GM19328 (cell line): ENCODE data around the gene SDHD.
A peak's percentile ranks its signal among the peaks of the same experiment; 100 is the strongest.
"Not testable (repeated sequence)": the region's sequence is repeated elsewhere in the genome, so short reads cannot be mapped to it uniquely, and the experiment has no call there.

Source experiments
- ATAC-seq: cut with Tn5 transposase; IDR thresholded peaks from one replicate; pipeline ENCODE4 v1.9.1; 2021; ENCODE audit warnings: mild to moderate bottlenecking, moderate library complexity; ENCODE audit not compliant: unreplicated experiment

SDHD gene

DNA sequence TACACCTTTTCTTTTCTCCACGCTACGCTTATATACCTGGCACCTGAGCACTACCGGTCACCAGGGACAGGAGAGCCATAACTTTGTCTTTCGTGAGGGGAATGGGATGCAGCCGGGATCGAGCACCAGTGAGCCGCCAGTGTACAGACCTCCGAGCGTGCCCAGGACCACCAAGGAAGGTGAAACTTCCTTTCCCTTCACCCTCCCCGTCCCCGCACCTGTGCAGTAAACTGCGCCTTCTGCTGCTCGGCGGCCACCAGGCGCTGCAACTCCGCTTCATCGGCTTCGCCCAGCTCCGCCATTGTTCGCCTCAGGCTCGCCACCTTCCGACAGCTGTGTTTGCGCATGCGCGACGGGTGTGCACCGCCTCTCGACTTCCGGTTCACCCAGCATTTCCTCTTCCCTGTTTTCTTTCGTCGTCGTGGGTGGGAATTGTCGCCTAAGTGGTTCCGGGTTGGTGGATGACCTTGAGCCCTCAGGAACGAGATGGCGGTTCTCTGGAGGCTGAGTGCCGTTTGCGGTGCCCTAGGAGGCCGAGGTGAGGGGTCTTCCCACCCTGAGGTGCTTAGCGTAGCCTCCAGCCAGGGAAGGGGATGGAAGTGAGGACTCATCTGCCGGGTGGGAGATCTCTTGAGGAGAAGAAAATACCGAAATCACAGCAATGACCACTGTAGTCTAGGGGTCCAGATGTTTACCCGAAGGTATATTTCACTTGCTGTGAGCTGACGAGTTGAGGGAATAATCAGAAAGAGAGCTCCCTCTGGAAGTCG, at the start of gene SDHD, which contains the start of gene TIMM8B:
Gene SDHD, plus strand, starts transcription at position 452 of the 770 bp plus-strand sequence. Its CDS starts 35 bp downstream, at position 487.
Gene TIMM8B, minus strand, starts transcription at position 335 of the 770 bp plus-strand sequence. Its CDS starts 33 bp downstream, at position 302.
- peak; percentile 85 for ATAC-seq

DNA sequence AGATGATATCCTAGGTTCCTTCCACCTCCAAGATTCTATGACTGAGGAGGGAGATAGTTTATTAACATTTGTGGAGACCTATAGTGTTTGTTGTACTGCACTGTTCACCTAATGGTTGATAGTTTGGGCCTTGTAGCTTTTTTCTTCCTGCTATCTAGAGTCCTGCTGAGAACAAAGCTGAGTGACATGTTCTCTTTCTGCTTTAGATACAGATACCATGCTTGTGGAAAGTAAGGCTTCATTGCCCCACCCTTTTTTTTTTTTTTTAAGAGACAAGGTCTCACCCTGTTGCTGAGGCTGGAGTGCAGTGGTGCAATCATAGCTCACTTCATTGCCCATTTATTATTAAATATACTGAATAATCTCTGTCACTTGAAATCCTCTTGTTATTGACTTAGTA, 49.1 kb upstream of the SDHD start:
- no peak for ATAC-seq

DNA sequence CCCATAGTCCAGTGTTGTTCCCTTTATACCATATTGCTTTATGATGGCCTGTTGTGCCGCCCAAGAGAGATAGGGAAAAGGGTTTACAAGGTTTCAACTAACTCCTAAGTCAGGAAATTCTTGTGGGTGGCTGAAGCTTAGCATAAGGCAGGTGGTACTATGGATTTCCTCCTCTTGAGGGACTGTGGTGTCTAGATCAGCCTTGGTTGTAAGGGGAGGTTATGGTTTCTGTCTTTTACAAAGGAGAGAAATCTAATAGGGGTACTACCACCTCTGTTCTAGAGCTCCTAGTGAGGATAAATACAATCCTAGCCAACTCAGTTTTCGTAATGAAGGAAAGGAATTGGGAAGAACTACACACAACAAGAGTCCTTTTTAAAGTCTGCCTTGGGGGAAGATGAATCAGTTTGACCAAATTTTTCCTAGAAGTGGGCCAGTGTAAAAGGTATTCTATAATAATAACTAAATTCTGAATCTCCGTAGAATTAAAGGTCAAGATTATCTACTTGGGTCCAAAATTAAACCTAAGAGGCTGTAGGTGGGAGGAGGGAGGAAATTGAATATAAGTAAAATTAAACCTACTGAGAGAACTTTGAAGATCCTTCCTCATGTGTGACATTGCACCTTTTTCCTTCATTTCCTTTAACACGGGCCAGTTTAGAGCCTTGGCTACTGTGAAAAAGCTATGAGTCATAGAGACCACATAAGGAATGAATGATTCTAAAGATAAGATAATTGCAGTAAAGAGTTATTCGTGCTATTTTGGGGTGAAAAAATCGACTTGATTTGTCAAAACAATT, 44.3 kb upstream of the SDHD start:
- ATAC-seq = no peak

DNA sequence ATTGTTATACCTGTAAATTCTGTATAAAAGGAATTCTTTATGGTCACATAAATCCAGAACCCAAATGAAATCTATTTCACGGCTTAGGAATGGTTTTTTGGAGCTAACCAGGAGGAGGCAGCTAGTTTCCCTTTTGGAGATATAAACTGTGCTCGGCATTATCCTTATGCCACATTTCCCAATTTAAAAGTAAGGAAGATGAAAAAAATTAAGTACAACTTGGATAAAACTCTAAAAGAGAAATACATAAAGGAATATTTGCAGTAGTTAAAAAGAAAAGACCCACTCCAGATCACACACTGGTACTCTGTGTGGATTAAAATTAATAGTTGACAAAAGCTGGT, 43.7 kb upstream of the SDHD start:
- no peak for ATAC-seq

DNA sequence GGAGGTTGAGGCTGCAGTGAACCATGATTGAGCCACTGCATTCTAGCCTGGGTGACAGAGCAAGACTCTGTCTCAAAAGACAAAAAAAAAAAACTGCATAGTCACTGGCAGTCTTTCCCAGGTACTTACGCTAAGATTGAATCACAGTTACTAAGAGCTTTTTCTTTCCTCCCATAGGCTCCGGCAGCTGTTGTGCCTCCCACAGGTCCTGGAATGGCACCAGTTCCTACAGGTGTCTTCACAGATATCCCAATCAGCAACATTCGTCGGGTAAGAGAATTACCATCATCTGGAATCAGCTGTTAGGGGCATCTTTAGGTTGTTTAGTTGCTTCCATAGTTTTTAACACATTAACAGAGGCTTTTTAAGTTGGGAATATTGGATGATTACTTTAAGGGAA, 41.7 kb upstream of the SDHD start:
- no peak for ATAC-seq

DNA sequence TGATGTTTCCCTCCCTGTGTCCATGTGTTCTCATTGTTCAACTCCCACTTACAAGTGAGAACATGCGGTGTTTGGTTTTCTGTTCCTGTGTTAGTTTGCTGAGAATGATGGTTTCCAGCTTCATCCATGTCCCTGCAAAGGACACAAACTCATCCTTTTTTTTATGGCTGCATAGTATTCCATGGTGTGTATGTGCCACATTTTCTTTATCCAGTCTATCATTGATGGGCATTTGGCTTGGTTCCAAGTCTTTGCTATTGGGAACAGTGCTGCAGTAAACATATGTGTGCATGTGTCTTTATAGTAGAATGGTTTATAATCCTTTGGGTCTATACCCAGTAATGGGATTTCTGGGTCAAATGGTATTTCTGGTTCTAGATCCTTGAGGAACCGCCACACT, 40.0 kb upstream of the SDHD start:
- not testable (repeated sequence) for ATAC-seq

DNA sequence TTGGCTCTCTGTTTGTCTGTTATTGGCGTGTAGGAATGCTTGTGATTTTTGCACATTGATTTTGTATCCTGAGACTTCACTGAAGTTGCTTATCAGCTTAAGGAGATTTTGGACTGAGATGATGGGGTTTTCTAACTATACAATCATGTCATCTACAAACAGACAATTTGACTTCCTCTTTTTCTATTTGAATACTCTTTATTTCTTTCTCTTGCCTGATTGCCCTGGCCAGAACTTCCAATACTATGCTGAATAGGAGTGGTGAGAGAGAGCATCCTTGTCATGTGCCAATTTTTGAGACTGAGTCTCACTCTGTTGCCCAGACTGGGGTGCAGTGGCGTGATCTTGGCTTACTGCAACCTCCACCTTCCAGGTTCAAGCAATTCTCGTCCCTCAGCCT, 38.4 kb upstream of the SDHD start:
- not testable (repeated sequence) for ATAC-seq

DNA sequence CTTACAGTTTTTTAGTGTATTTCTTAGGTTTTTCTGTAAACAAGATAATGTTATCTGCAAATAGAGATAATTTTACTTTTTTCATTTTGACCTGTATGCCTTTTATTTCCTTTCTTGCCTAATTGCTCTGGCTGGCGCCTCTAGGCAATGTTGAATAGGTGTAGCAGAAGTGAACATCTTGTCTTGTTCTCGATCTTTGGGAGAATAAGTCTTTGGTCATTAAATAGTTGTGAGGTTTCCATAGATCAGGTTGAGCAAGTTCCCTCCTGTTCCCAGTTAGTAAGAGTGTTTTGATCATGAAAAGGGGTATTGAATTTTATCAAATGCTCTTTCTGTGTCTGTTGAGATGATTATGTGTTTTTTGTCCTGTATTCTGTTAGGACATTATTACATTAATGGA, 36.9 kb upstream of the SDHD start:
- ATAC-seq = no peak

DNA sequence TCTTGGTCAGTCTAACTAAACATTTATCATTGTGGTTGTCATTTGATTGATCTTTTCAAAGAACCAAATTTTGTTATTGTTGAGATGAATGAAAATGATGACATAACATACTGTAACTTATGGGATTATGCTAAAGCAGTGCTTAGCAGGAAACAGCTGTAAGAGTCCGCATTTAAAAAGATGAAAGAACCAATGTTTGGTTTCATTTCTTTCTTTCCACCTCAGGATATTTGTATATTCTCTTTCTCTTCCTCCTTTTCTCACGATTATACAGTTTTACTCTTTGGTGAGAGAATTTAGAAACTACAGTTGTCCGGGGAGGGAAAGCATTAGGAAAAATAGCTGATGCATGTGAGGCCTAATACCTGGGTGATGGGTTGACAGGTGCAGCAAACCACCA, 36.0 kb upstream of the SDHD start:
- no peak for ATAC-seq

DNA sequence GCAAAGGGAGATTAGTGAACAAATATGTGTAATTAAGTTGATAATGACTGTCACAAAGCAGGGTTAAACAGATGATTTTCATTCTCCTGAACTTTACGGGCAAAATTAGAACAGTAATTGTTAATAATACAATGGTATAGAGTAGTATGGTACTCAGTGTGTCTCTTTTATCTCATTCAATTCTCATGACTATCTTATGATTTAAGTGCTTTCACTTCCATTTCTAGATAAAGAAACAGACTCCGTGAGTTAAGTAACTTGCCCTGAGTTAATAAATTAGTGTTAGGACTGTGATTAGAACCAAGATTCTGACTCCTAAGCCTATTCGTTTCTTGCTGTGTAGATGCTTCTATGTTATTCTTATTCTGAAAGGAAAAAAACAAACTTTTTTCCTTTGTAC, 34.9 kb upstream of the SDHD start:
- ATAC-seq = no peak

DNA sequence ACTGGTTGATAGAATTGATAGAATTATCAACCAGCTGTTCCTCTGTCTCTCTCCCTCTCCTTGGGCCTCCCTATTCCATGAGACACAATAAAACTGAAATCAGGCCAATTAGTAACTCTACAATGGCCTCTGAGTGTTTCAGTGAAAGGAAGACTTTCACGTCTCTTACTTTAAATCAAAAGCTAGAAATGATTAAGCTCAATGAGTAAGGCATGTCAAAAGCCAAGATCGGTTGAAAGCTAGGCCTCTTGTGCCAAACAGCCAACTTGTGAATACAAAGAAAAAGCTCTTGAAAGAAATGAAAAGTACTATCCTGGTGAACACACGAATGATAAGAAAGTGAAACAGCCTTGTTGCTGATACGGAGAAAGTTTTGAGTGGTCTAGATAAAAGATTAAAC, 29.5 kb upstream of the SDHD start:
- ATAC-seq = no peak

DNA sequence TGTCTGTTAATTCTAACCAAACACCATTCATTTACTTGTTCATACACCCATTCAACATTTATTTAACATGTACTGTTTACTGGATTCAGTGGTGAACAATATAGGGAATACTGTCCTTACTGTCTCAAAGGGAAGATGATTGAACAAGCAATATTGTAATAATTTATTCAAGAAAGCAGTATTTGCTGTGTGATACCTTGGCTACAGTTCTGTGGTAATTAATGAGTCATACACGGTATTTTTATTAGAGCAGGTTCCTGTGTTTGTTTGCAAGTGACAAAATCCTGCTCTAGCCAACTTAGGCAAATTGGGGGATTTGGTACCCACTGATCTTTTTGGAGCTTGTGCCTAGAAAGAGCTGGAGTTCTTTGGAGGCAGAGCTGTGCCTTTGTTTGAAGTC, 28.6 kb upstream of the SDHD start:
- ATAC-seq = no peak

DNA sequence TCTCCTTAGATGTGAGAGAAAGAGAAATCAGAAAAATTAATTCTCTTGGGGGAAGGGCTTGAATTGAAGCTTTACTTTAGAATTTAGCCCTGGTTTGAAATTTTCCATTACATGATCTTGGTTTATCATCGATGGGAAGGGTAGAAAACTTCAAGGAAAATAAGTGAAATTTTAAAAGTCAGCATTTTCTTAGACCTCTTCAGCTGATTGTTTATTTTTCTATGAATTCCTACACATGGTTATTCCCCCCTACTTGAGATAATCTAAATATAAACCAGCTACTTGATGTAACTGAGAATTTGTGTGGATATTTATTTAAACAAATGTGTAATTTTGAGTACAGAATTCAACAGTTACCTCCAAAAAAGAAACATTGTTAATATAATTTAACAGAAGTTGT, 23.8 kb upstream of the SDHD start:
- ATAC-seq = no peak

DNA sequence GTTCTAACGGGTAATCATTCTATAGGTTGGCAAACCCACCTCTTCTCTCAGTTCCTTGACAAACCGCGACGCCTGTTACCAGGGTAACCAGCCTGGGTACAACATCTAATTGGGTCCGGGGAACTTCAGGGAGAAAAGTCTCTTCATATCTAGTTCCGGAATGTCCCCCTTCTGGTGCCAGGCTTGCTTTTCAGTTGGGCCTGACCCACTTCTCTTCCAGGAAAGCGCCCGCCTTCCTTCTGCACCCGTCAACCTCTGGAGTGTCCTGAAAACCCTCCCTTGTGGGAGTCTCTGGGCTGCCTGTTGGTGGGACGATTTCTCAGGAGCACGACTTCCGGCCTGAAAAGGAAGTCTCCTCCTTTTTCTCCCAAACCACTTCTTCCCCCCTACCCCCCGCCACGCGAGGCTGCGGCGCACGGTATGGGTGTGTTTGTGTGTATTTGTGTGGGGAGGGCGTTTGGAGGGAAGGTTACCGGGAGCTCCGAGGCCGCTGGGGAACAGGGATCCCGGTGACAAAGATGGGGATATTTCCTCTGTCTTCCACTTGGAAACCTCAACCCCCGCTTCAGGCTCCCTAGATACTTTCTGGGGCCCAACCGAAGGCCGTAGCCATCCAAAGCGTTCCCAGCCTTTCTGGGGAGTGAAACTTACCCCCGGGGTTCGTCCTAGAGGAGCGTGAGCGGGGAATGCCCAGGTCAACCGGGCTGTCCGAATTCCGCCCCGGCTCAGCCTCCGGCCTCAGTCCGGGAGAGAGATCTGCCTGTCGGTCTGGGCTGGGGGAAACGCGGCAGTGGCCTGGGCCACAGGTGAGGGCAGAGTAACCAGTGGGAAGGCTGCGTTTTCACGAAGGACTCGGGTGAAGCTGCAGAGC, 12.5 kb upstream of the SDHD start, which contains the start of the genes NKAPD1 and PIH1D2:
Gene NKAPD1, plus strand, starts transcription at position 359 of the 871 bp plus-strand sequence. CDS start 1,276 bp downstream, outside the sequence.
Gene PIH1D2, minus strand, starts transcription at position 77 of the 871 bp plus-strand sequence. CDS start 843 bp downstream, outside the sequence.
- peak; percentile 78 for ATAC-seq

DNA sequence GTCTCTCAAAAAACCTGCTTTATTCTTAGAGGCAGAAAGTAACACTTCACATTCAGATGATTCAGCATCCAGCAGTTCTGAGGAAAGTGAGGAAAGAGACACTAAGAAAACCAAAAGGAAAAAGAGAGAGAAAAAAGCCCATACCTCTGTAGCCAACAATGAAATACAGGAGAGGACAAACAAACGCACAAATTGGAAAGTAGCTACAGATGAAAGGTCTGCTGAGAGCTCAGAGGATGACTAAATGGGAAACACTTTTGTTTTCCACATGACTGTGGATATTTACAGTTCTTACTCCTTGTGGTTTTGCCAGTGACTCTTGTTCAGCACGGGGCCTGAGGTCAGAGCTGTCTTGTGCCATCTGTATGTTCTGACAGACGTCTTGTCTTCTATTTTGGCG, 3.9 kb upstream of the SDHD start:
- ATAC-seq = no peak

DNA sequence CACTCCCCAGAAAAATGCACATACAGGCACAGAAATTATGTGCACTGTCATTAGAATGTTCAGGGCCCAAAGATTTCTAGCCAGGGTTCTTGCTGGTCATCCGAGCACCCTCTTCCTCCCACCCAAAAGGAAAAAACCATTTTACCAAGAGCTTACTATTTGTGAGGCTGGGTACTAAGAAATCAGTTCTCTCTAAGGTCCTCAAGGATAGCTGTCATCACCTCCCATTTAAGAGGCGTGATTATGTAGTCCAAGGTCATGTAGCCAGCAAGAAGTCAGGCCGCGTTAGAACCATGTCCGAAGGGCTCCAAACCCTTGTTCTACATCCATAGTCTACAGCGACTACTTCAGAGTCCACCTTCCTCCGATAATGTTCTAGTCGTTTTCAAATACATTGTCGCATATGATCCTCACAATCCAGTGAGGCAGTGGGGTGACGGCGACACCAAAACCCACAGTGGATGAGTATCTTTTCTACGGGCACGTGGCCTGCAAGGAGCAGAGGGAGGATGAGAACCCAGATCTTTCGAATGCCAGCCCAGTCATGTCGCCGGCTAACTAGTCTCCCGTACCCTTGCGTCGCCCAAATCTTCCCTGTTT, 751 bp upstream of the SDHD start:
- peak; percentile 10 for ATAC-seq

DNA sequence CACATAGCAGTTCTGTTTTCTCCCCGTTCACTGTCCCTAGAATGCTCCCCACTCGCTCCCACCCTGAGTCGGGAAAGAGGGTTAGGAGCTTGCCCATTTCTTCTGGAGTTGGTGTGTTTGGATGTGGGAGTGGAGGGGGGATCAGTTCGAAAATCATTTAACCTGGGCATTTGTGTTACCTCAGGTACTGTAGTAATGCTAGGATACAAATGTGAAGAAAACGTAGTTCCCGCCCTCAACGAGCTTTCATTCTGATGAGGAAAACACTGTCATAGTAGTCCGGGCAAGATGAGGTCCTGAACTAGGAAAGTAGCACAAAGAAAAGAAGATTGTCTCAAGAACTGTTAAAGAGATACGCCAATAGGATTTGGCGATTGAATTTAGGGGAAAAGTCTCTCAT, 539 bp downstream of the SDHD start:
- ATAC-seq = no peak

DNA sequence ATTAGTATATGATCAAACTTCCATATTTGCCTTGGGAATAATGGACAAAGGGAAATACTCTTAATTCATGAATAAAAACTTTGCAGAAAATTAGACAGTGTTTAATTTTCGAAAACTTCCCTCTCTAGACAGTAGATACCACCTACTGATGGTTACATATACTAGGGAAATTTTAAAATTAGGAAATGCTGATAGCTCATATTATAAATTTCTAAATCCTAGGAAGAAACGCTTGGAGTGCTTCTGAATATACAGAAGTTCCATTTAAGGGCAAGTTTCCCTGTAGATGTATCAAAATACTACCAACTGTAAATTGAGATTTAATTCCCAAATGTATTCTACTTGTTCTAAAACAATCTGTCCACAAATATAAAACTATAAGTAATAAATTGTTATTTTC, 8.6 kb downstream of the SDHD start:
- not testable (repeated sequence) for ATAC-seq

DNA sequence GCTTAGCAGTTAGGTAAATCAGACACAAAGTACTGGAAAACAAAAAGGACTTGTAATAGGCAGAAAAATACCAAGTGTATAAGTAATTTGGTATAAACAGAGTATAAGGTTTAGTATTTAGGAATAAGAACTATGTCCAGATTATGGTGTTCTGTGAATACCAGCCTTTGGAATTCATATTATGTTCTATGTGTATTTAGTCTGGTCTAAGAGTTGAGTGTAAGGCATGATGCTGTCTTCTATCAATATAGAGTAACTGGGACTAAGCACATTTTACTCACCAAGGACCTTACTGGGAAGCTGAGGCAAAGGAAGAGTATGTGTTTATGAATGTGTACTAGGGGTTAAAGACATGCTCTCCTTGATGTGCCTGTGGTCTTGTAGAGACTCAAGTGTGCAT, 9.5 kb downstream of the SDHD start:
- ATAC-seq = no peak

DNA sequence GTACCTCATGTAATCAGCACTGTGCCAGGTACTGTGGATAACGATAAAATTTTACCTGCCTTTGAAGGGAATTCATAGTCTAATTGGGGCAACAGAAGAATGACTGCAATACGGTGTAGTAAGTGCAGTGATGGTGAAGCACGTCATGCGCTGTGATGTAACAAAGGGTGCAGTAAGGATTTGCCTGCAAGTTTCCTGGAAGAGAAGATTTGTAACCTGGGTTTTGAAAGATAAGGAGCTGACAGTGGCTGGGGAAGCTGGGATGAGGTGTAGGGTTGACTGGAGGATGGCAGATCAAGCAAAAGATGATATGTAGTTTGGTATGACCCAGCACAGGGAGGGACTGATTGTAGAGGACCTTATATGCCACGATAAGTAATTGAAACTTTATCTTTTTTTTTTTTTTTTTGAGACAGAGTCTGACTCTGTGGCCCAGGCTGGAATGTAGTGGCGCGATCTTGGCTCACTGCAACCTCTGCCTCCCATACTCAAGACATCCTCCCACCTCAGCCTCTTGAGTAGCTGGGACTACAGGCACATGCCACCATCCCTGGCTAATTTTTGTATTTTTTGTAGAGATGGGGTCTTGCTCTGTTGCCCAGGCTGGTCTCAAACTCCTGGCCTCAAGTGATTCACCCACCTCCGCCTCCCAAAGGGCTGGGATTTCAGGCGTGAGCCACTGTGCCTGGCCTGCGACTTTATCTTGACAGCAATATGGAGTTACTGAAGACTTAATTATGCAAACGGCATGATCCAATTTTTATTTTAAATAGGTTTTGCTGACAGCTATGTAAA, 11.3 kb downstream of the SDHD start:
- no peak for ATAC-seq
